Osteocyte (in vitro differentiated cells): Measurements from ENCODE around the gene TTC33. TPM values are rescaled to one million over a fixed set of nuclear protein-coding genes. Genes with fewer than 3 reads are reported as not detected.

Experiments
- DNase-seq: peaks from one replicate; pipeline ENCODE4 v3.0.0; 2021; ENCODE audit warnings: mixed read lengths; ENCODE audit not compliant: unreplicated experiment; ENCODE audit errors: extremely low spot score
- H3K27ac Mint-ChIP-seq: one replicate; pipeline ENCODE4 v1.8.0; 2021; ENCODE audit warnings: mild to moderate bottlenecking, mixed read lengths; ENCODE audit not compliant: unreplicated experiment
- H3K27me3 Mint-ChIP-seq: one replicate; pipeline ENCODE4 v1.8.0; 2021; ENCODE audit warnings: mixed read lengths; ENCODE audit not compliant: unreplicated experiment
- H3K36me3 Mint-ChIP-seq: one replicate; pipeline ENCODE4 v1.8.0; 2021; ENCODE audit warnings: mixed read lengths; ENCODE audit not compliant: unreplicated experiment
- H3K4me1 Mint-ChIP-seq: one replicate; pipeline ENCODE4 v1.8.0; 2021; ENCODE audit warnings: mixed read lengths; ENCODE audit not compliant: unreplicated experiment
- H3K4me3 Mint-ChIP-seq: one replicate; pipeline ENCODE4 v1.8.0; 2021; ENCODE audit warnings: mild to moderate bottlenecking, moderate library complexity, mixed read lengths; ENCODE audit not compliant: unreplicated experiment
- H3K9me3 Mint-ChIP-seq: one replicate; pipeline ENCODE4 v1.8.0; 2021; ENCODE audit warnings: mixed read lengths; ENCODE audit not compliant: unreplicated experiment
- CTCF ChIP-seq: fragments of 200-600 bp; sonication (generic); IDR thresholded peaks from 2 replicates; pipeline ENCODE4 v1.5.0; 2021; ENCODE audit warnings: antibody characterized with exemption, mild to moderate bottlenecking, moderate library complexity
- total RNA-seq: library from RNA; stranded (reverse); gene quantifications from 2 replicates; pipeline ENCODE4 v1.2.1, GENCODE V29; 2021

Gene TTC33
- total RNA-seq, 1 donor from 2014 or later, result 18.1 TPM

DNA sequence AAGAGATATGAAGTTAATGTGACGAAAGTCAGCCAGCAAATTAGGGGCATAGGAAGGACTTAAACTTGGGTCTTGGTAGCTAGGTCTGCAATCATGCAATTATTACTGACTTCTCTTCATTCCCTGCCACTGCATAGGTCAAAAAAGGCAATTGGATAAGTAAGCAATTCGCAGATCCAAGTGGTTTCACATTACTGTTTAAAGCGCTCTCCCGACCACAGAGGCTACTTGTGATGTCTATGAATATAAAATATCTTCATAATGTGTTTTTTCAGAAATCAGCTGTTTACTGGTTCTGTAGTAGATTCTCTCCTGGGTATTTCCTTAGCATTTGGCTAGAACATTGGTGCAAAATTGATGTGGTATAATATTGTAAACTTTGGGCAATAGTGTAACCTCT is 250.7 kb downstream of the TTC33 start:
- no peaks in the 10 kb centered on the region for H3K9me3 Mint-ChIP-seq
- H3K27ac Mint-ChIP-seq, result no peak overlapping the region
- no peak for DNase-seq
- no peaks in the 10 kb centered on the region for H3K4me1 Mint-ChIP-seq
- H3K27me3 Mint-ChIP-seq, result no peaks in the 10 kb centered on the region
- TF ChIP-seq CTCF, result no peak
- H3K4me3 Mint-ChIP-seq, result no peak overlapping the region
- H3K36me3 Mint-ChIP-seq, result peaks cover 2% of the 10 kb centered on the region

GRCh38 chr5:40503439-40503838 is 252.3 kb downstream of the TTC33 start:
- H3K4me1 Mint-ChIP-seq, result no peaks in the 10 kb centered on the region
- H3K27ac Mint-ChIP-seq, result no peak overlapping the region
- no peak for DNase-seq
- H3K4me3 Mint-ChIP-seq, result no peak overlapping the region
- H3K27me3 Mint-ChIP-seq, result no peaks in the 10 kb centered on the region
- no peaks in the 10 kb centered on the region for H3K9me3 Mint-ChIP-seq
- TF ChIP-seq CTCF, result no peak
- no peaks in the 10 kb centered on the region for H3K36me3 Mint-ChIP-seq

DNA sequence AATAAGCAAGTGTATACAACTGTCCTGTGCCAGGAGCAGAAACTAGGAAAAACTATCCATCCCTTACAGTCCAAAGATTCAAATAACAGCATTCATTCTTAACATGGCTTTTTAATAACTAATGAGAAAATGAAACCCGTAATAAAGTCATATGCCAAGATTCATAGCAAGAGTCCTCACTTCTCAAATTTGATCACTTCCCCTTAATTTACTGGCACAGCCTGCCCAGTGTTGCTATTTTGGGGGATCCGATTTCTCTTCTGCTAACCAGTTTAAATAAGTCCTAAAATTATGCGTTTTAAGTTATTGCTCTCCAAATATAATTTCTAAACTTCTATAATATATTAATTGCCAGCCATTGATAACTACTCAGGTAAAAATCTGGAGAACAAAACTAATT is 253.0 kb downstream of the TTC33 start:
- Mint-ChIP-seq H3K27ac (no peak overlapping the region), H3K27me3 (no peaks in the 10 kb centered on the region), H3K9me3 (no peaks in the 10 kb centered on the region), H3K4me1 (peaks cover 1% of the 10 kb centered on the region), H3K4me3 (no peak overlapping the region), H3K36me3 (no peaks in the 10 kb centered on the region)
- DNase-seq, result no peak
- no peak for TF ChIP-seq CTCF

- Mint-ChIP-seq H3K4me1 (peaks cover 4% of the 10 kb centered on the region), H3K36me3 (no peaks in the 10 kb centered on the region), H3K27ac (no peak overlapping the region), H3K9me3 (no peaks in the 10 kb centered on the region), H3K27me3 (no peaks in the 10 kb centered on the region), H3K4me3 (no peak overlapping the region)
- no peak for DNase-seq
- no peak for TF ChIP-seq CTCF
Observed at GRCh38 chr5:40501711-40502444, 253.9 kb downstream of the TTC33 start.

GRCh38 chr5:40499518-40500273 is 256.1 kb downstream of the TTC33 start:
- no peaks in the 10 kb centered on the region for H3K27me3 Mint-ChIP-seq
- peaks cover 11% of the 10 kb centered on the region for H3K4me1 Mint-ChIP-seq
- no peaks in the 10 kb centered on the region for H3K9me3 Mint-ChIP-seq
- H3K36me3 Mint-ChIP-seq, result no peaks in the 10 kb centered on the region
- no peak overlapping the region for H3K4me3 Mint-ChIP-seq
- no peak overlapping the region for H3K27ac Mint-ChIP-seq
- no peak for TF ChIP-seq CTCF
- no peak for DNase-seq
